GM19099 (cell line): ENCODE results near the gene TSC2.

Source experiments
- POLR2A ChIP-seq: IDR thresholded peaks from 3 replicates; pipeline ENCODE4 v1.6.1; 2011; ENCODE audit warnings: low read depth; ENCODE audit not compliant: insufficient read length; ENCODE audit errors: extremely low read depth

TSC2 gene

GRCh38 chr16:2023092-2024031 is 24.4 kb upstream of the TSC2 start:
- no peak for TF ChIP-seq POLR2A

DNA sequence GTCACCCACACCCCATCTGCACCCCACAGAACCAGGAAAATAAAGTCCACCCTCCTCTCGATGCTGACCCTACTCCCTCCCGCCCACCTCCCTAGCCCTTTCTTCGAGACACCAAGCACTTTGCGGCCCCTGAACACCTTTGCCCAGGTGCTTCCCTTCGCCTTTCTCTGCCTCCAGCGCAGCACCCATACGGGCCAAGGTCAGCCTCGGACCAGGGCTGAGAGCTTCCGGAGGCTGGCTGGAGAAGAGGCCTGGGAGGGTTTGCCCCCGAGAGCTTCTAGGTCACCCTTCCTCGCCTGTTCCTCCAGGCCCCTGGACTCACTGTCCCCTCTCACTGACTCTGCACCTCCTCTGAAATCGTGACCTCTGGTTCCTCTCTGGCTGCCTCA is 23.8 kb upstream of the TSC2 start:
- no peak for TF ChIP-seq POLR2A

DNA sequence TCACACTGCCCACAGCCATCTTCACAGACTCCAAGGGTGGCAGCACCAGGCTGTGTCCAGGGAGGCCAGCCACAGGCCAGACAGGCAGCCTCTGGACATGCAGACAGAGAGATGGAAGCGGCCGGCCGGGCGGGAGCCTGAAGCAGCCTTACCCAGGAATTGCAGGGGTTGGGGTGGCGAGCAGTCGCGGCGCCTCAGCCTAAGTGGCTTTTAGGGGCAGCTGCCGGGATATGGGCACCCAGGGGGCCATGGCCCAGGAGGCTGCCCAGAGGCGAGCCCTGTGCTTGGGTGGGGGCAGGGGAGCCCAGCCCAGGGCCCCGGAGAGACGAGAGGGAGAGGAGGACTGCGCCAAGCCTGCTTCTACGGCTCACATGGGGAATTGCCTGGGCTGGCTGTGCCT is 22.5 kb upstream of the TSC2 start:
- TF ChIP-seq POLR2A: no peak

- TF ChIP-seq POLR2A: no peak
These were observed 21.8 kb upstream of the TSC2 start for GRCh38 chr16:2025878-2026460.

DNA sequence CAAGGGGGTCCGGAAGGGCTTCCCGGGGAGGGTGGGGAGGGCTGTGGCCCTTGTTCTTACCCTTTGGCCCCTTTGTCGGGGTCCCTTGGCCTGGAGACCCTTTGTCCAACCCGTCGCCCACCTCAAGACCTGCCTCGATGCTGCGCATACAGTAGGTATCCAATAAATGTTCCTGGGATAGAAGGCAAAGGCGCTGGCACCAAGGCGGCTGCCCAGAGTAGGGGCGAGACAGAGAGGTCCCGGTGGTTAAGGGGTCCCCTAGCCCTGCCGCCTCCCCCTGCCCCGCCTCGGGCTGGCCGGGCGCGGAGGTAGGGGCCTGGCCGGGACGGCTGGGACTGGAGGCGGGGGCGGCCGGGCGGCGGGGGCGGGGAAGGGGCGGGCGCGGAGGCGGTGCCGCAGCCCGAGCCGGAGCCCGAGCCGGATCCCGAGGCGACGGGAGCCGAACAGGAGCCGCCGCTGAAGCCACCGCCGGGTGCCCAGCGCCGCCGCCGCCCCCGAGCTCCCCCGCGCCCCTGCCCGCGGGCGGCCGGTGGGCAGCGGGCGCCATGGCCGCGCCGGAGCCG is 21.2 kb upstream of the TSC2 start, which contains the start of gene NHERF2:
Gene NHERF2 (plus strand): TSS at position 442 of the 563 bp plus-strand sequence. CDS start 104 bp downstream, at position 546.
- no peak for TF ChIP-seq POLR2A

DNA sequence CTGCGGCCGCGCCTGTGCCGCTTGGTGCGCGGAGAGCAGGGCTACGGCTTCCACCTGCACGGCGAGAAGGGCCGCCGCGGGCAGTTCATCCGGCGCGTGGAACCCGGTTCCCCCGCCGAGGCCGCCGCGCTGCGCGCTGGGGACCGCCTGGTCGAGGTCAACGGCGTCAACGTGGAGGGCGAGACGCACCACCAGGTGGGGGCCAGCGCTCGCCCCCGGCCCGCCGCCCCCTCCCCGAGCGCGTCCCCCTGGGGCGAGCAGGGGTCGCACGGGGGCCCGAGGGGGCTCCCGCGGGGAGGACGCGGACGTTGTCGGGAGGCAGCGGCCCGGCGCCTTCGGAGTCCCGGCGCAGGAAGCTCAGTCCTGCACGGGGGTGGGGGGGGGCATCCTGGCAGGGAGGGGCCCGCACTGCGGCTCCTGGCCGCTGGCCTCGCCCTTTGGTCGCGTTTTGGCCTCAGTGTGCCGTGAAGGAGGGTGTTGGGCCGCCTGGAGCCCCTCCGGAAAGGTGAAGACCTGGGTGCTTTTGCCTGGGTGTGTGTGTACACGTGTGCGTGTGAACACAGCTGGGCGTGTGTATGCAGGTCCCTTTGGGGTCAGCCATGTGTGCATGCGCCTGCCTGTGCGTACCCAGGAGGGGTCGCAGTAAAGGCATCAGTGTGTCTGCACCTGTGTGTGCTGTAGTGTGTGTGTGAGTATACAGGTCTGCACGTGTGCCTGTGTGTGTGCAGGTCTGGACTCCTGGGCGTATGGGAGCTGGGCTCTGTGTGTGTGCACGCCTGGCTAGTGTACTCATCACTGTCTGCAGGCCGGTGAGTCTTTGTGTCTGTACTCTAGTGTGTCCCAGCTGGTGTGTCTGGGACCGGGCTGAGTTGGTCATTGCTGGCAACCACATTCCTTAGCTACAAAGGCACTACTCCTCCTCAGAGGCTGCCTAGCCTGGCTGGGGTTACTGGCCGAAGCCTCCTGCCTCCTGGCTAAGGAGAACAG is 20.5 kb upstream of the TSC2 start:
- TF ChIP-seq POLR2A: no peak

GRCh38 chr16:2028146-2028545 is 19.6 kb upstream of the TSC2 start:
- TF ChIP-seq POLR2A: no peak

DNA sequence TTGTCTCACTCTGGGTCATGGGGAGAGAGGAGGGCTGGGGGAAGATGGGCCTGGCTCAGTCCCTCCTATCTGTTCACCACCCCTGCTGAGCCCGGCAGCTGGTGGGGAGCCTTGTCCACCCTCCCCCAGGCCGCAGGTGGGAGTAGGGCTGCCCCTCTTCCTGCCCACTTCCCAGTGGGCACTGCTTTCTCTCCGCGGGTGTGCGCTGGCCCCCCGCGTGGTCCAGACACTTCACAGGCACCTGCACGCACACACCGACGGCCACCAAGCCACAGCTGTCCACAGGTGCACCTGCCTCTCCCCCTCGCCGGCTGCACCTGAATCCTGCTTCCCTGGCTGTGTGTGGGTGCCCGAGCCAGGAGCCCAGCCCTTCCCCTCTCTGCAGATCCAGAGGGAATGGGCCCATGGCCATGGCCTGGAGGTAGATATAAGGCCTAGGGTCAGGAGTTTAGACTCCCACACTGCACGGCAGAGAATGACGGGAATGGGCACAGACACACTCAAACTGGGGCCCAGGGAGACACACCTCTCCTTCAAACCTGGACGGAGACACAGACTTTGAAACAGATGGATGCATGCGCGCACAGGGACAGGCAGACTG is 19.1 kb upstream of the TSC2 start:
- TF ChIP-seq POLR2A: no peak

DNA sequence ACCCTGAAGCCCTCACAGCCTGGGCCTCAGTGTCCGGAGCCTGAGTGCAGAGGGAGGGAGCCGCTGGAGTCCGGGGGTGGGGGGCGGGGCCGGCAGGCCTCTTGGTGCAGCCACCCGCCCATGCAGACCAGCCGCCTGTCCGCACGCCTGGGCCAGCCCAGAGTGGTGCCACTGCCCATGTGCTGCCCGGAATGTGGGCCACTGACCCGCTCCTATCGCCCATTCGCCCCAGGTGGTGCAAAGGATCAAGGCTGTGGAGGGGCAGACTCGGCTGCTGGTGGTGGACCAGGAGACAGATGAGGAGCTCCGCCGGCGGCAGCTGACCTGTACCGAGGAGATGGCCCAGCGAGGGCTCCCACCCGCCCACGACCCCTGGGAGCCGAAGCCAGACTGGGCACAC is 18.4 kb upstream of the TSC2 start:
- no peak for TF ChIP-seq POLR2A

DNA sequence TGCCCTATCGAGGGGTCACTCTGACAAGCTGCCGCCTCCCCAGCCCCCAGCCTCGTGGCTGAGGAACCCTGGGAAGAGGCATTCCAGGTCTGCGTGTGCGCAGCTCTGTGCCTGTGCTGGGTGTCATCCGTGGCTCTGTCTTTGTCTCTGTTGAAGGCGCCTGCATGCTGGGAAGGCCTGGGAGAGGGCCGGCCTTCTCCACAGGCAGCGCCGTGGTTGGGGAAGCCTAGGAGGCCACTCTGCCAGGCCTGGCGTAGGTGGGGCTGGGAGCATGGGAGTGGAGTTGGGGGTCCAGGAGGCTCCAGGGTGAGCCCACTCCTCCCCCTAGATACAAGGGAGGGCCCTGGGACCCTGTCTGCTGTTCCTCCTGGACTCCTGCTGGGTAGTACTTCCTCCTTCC is 17.7 kb upstream of the TSC2 start:
- TF ChIP-seq POLR2A: no peak

- no peak for TF ChIP-seq POLR2A
These were observed 16.7 kb upstream of the TSC2 start for GRCh38 chr16:2031081-2031577.

DNA sequence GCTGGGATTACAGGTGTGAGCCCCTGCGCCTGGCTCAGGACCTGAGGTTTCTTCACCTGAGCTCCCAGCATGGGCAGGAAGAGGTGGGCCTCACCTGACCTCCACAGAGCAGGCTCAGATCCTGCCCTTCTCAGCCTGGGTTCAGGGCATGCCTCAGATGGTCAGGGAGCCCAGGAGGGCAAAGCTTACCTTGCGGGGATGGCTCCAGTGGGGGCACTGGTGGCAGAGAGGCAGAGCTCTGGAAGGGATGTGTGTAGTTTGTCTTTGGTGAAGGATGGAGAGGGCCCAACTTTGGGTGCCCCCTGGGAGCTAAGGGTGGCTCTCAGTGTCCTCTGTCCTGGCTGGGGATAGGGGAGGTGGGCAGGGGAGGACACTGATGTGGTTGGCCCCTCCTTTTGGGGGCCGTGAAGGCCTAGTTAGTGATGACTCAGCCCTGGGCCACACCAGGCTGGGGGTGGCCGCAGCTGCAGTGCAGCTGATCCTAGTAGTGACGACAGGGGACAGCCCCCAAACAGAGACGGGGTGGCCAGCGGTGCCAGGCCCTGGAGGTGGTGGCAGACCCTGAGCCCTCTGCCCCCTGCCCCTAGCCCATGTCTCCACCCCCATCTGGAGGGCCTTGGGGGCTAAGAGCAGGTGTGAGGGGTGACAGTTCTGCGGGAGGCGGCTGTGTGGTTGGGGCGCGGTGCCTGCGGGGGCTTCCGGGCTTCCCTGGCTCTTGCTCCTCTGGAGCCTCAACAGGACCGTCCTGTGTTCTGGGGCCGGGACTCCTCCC is 15.3 kb upstream of the TSC2 start:
- no peak for TF ChIP-seq POLR2A

GRCh38 chr16:2033057-2033908 is 14.5 kb upstream of the TSC2 start:
- TF ChIP-seq POLR2A: no peak
